Osteocyte (in vitro differentiated cells): ENCODE results near the gene THSD7A. TPM values are rescaled to one million over a fixed set of nuclear protein-coding genes. Genes with fewer than 3 reads are reported as not detected.

ENCODE experiments used
- DNase-seq: peaks from one replicate; pipeline ENCODE4 v3.0.0; 2021; ENCODE audit warnings: mixed read lengths; ENCODE audit not compliant: unreplicated experiment; ENCODE audit errors: extremely low spot score
- H3K27ac Mint-ChIP-seq: one replicate; pipeline ENCODE4 v1.8.0; 2021; ENCODE audit warnings: mild to moderate bottlenecking, mixed read lengths; ENCODE audit not compliant: unreplicated experiment
- H3K27me3 Mint-ChIP-seq: one replicate; pipeline ENCODE4 v1.8.0; 2021; ENCODE audit warnings: mixed read lengths; ENCODE audit not compliant: unreplicated experiment
- H3K36me3 Mint-ChIP-seq: one replicate; pipeline ENCODE4 v1.8.0; 2021; ENCODE audit warnings: mixed read lengths; ENCODE audit not compliant: unreplicated experiment
- H3K4me1 Mint-ChIP-seq: one replicate; pipeline ENCODE4 v1.8.0; 2021; ENCODE audit warnings: mixed read lengths; ENCODE audit not compliant: unreplicated experiment
- H3K4me3 Mint-ChIP-seq: one replicate; pipeline ENCODE4 v1.8.0; 2021; ENCODE audit warnings: mild to moderate bottlenecking, moderate library complexity, mixed read lengths; ENCODE audit not compliant: unreplicated experiment
- H3K9me3 Mint-ChIP-seq: one replicate; pipeline ENCODE4 v1.8.0; 2021; ENCODE audit warnings: mixed read lengths; ENCODE audit not compliant: unreplicated experiment
- total RNA-seq: library from RNA; stranded (reverse); gene quantifications from 2 replicates; pipeline ENCODE4 v1.2.1, GENCODE V29; 2021
- TF ChIP-seq, protein P1 (sequence below): fragments of 200-600 bp; sonication (generic); IDR thresholded peaks from 2 replicates; pipeline ENCODE4 v1.5.0; 2021; ENCODE audit warnings: antibody characterized with exemption, mild to moderate bottlenecking, moderate library complexity

The THSD7A gene
- total RNA-seq, 1 donor from 2014 or later = 2.0 TPM

DNA sequence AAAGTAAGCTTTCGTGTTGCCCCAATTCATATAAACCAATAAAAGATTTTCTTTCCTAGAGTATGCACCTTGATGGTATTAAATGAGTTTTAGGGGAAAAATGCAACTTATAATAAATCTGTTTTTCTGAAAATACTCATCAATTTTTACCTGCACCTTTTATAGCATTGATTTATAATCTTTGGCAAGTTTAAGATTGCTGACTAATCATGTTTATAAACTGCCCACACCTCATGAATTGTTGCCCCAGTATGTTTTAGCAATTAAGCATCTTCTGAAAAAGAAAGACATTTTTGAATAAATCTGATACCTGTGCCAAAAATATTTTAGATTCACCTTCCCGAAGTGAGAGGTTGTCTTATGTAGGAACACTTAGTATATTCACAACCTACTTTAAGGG is 420.0 kb downstream of the THSD7A start:
- no peaks in the 10 kb centered on the region for H3K36me3 Mint-ChIP-seq
- H3K9me3 Mint-ChIP-seq = peaks cover 12% of the 10 kb centered on the region
- no peak overlapping the region for H3K4me3 Mint-ChIP-seq
- DNase-seq = no peak
- no peaks in the 10 kb centered on the region for H3K4me1 Mint-ChIP-seq
- H3K27me3 Mint-ChIP-seq = no peaks in the 10 kb centered on the region
- TF ChIP-seq, protein P1, sequence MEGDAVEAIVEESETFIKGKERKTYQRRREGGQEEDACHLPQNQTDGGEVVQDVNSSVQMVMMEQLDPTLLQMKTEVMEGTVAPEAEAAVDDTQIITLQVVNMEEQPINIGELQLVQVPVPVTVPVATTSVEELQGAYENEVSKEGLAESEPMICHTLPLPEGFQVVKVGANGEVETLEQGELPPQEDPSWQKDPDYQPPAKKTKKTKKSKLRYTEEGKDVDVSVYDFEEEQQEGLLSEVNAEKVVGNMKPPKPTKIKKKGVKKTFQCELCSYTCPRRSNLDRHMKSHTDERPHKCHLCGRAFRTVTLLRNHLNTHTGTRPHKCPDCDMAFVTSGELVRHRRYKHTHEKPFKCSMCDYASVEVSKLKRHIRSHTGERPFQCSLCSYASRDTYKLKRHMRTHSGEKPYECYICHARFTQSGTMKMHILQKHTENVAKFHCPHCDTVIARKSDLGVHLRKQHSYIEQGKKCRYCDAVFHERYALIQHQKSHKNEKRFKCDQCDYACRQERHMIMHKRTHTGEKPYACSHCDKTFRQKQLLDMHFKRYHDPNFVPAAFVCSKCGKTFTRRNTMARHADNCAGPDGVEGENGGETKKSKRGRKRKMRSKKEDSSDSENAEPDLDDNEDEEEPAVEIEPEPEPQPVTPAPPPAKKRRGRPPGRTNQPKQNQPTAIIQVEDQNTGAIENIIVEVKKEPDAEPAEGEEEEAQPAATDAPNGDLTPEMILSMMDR = no peak
- H3K27ac Mint-ChIP-seq = no peak overlapping the region

- H3K9me3 Mint-ChIP-seq = peaks cover 12% of the 10 kb centered on the region
- H3K4me1 Mint-ChIP-seq = no peaks in the 10 kb centered on the region
- no peaks in the 10 kb centered on the region for H3K27me3 Mint-ChIP-seq
- H3K4me3 Mint-ChIP-seq = no peak overlapping the region
- TF ChIP-seq, protein P1 = no peak
- DNase-seq = no peak
- H3K36me3 Mint-ChIP-seq = no peaks in the 10 kb centered on the region
- H3K27ac Mint-ChIP-seq = no peak overlapping the region
These were observed 421.0 kb downstream of the THSD7A start for GRCh38 chr7:11410656-11411644.

DNA sequence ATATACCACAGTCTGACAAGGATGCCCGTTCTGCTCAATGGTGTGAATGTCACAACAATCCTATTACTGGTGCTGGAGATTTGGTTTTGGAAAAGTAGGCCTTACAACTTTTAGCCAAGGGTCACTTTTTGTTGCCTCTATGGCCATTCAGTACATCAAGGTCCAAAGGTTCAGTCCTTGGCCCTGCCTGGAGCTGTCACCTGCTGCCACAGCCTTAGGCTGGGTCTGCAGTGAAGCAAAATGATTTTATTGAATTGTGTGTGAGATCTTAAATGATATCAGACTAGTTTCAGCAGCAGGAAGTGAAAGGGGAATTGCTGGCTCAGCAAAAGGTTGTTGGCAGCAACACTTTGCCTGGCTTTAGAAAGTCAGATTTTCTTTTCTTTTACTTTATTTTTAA is 427.6 kb downstream of the THSD7A start:
- no peak overlapping the region for H3K27ac Mint-ChIP-seq

GRCh38 chr7:11403781-11404180 is 428.2 kb downstream of the THSD7A start:
- TF ChIP-seq, protein P1 = no peak
- no peaks in the 10 kb centered on the region for H3K36me3 Mint-ChIP-seq
- H3K4me3 Mint-ChIP-seq = no peak overlapping the region
- no peak for DNase-seq
- no peak overlapping the region for H3K27ac Mint-ChIP-seq
- H3K4me1 Mint-ChIP-seq = no peaks in the 10 kb centered on the region
- peaks cover 3% of the 10 kb centered on the region for H3K9me3 Mint-ChIP-seq
- no peaks in the 10 kb centered on the region for H3K27me3 Mint-ChIP-seq

More for the DNA sequence above, 427.6 kb downstream of the THSD7A start:
- no peaks in the 10 kb centered on the region for H3K36me3 Mint-ChIP-seq
- H3K4me1 Mint-ChIP-seq = no peaks in the 10 kb centered on the region
- TF ChIP-seq, protein P1 = no peak
- no peaks in the 10 kb centered on the region for H3K27me3 Mint-ChIP-seq
- no peak overlapping the region for H3K4me3 Mint-ChIP-seq
- DNase-seq = no peak
- peaks cover 3% of the 10 kb centered on the region for H3K9me3 Mint-ChIP-seq

DNA sequence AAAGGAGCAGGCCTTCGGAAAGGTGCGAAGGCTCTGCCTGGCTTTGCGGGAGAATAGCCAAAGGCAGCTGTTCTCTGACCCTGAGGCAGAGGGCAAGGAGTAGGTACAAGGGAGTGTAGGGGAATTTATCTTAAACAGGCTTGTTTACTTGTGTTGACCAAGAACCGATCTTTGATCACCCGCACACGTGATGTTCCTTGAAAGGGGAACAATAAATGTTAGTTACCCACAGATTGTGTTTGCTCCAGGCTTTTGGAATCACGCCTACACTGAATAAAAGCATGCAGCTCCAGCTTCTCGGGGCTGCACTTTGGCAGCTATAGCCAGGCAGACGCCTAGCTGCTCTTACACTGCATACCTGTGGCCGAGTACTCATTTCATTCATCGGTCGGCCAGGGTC is 437.6 kb downstream of the THSD7A start:
- H3K4me3 Mint-ChIP-seq = no peak overlapping the region
- H3K27ac Mint-ChIP-seq = no peak overlapping the region
- TF ChIP-seq, protein P1 = no peak
- H3K27me3 Mint-ChIP-seq = no peaks in the 10 kb centered on the region
- no peaks in the 10 kb centered on the region for H3K4me1 Mint-ChIP-seq
- no peak for DNase-seq
- peaks cover 11% of the 10 kb centered on the region for H3K9me3 Mint-ChIP-seq
- H3K36me3 Mint-ChIP-seq = no peaks in the 10 kb centered on the region
